Stimulated activated CD8-positive, alpha-beta memory T cell treated with anti-CD3 and anti-CD28 coated beads, Interleukin-15, amount 100 ng/mL, for 1 hour (primary cell): ENCODE results near the gene OGFOD2.
A peak's percentile ranks its signal among the peaks of the same experiment; 100 is the strongest.

Experiments used
- DNase-seq: peaks from one replicate; pipeline ENCODE4 v3.0.0-alpha.2; 2020; ENCODE audit warnings: low read depth

The OGFOD2 gene

GRCh38 chr12:122977655-122978392, 2.8 kb downstream of the OGFOD2 start:
- DNase-seq = no peak

- DNase-seq = no peak
Measured at GRCh38 chr12:122978507-122978955, 3.5 kb downstream of the OGFOD2 start.

DNA sequence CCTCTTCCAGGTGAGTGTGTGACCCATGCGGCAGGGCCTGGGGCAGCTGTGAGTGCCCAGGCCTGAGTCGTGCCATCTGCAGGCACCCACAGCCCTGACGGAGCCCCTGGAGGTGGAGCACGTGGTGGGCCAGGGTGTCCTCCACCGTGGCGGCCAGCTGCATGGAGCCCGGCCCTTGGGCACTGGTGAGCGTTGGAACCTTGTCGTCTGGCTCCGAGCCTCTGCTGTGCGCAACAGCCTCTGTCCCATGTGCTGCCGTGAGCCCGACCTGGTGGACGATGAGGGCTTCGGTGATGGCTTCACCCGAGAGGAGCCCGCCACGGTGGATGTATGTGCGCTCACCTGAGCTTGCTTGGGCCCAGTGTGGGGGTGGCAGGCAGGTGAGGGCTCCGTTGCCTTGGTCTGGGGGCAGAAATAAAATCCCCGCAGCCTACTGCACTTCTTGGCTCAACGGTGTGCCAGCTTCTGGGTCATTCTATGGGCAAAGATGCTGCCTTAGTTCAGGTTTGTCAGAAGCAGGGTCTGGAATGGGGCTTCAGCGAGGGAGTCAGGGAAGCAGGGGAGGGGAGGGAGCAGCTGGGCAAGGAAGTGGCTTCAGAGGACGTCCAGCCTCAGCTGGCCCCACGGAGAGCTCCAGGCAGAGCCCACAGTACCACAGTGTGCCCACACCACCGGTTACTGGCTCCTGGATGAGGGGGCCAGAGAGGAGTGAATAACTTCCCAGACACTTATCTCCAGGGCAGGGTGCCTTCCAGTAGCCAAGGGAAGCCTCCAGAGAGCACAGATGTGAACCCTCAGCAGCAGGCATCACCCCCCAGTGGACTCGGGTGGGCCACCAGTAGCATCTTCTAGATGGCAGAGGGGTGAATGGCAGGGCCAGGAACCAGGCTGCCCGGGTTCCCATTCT, 4.2 kb downstream of the OGFOD2 start:
- no peak for DNase-seq

GRCh38 chr12:122979908-122980182, 4.8 kb downstream of the OGFOD2 start:
- no peak for DNase-seq

- peak; percentile 27 for DNase-seq
Measured at GRCh38 chr12:122980183-122981035, 5.4 kb downstream of the OGFOD2 start, which contains the start of gene ARL6IP4. TSS of gene ARL6IP4 (plus strand) at chr12:122980681. CDS start at chr12:122981140, 459 bp downstream.

DNA sequence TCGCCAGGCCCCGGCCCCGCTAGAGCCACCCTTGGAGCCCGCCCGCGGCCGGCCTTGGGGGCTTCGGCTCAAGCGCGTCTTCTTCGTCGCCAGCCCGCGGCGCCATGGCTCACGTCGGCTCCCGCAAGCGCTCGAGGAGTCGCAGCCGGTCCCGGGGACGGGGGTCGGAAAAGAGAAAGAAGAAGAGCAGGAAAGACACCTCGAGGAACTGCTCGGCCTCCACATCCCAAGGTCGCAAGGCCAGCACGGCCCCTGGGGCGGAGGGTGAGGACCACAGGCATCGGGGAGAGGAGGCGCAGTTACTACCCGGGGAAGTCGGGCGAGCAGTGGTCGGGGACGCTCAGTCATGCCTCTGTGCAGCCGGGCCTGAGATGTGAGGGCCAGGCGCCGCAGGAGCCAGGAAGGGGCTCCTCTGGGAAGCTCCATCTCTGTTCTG, 6.0 kb downstream of the OGFOD2 start:
- DNase-seq = no peak

- no peak for DNase-seq
Measured at GRCh38 chr12:122981587-122982476, 6.8 kb downstream of the OGFOD2 start.

DNA sequence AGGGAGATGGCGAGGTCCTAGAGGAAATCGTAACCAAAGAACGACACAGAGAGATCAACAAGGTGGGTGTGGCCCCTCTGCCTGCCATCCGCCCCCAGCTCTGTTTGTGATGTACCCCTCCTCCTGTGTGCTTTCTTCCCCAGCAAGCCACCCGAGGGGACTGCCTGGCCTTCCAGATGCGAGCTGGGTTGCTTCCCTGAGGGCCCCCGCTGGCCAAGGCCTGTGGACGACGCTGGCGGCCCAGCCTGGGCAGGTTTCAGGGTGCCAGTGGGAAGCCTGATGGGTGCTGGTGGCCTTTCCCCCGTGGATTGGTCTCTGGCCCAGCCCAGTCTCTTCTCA, 7.4 kb downstream of the OGFOD2 start:
- DNase-seq = no peak

- DNase-seq = no peak
Measured at GRCh38 chr12:122982963-122983788, 8.1 kb downstream of the OGFOD2 start.

- no peak for DNase-seq
Measured at GRCh38 chr12:122983789-122984515, 8.9 kb downstream of the OGFOD2 start.

DNA sequence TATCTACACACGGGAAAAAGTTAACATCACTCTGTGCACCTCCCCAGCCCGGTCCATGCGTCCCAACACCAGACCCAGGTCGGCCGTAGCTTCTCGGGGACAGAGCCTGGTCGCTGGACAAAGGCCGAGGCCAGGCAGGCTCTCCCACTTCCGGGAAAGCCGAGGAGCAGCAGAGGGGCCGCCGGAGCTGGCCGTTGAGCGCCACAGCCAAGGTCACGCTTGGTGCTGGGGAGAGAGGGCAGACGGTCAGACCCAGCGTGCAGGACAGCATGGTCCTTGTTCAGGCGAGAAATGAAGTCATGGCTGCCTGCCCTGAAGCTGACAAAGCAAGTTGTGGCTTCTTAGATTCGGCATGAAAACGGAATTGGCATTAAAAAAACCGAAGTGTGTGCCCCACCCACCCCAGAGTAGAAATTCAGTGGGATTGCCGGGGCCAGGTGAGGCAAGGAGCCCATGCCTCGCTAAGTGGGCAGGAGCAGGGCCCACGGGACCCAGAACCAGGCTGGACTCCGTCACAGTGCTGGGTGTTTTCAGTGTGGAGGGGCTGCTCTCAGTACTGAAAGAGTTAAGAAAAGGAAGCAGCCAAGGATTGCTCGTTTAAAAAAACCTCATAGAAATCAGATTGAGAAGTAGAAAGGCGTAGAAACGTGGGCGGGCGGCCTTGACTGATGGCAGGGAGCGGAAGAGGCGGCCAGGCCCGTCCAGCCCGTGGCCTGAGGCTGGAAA, 9.7 kb downstream of the OGFOD2 start:
- no peak for DNase-seq

DNA sequence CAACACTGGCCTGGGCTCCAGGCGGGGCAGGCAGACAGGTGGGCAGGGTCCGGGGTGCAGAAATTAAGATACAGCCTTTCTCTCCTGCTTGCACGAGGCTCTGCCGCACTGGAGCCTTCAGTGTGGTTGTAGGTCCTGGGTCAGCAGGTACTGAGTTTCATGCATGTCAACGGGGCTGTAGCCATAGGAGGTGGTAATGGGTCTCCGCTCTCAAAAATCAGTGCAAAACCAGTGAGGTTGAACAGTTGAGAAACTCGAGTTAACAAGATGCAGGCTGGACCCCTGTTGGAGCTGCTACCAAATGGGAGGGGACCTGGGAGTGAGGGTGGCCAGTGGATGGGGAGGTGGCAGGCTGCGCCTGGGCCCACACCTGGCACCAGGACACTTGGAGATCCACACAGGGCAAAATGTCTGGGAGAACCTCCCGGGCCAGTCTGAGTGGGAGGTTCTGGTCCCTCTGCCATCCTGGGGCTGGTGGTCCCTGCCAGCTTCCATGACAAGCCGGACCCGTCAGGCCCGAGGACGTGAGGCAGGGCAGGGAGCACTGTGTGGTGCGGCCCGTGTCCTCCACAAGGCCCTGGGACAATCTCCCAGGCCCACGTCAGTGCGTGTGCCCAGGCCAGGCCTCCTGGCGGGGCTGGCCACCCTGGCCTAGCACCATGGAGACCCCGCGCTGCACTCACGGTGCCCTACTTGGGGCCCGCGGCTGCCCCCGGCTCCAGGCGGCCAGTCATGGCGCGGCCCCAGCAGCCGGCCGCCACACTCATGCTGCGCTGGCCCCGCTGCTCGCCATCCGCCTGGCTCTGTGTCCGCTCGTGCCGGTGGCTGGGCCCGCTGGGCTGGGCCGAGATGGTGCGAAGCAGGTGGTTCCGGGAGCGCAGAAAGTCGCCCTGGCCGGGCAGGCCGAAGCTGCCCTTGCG, 10.6 kb downstream of the OGFOD2 start:
- no peak for DNase-seq

- no peak for DNase-seq
Measured at GRCh38 chr12:122986258-122986871, 11.3 kb downstream of the OGFOD2 start.

DNA sequence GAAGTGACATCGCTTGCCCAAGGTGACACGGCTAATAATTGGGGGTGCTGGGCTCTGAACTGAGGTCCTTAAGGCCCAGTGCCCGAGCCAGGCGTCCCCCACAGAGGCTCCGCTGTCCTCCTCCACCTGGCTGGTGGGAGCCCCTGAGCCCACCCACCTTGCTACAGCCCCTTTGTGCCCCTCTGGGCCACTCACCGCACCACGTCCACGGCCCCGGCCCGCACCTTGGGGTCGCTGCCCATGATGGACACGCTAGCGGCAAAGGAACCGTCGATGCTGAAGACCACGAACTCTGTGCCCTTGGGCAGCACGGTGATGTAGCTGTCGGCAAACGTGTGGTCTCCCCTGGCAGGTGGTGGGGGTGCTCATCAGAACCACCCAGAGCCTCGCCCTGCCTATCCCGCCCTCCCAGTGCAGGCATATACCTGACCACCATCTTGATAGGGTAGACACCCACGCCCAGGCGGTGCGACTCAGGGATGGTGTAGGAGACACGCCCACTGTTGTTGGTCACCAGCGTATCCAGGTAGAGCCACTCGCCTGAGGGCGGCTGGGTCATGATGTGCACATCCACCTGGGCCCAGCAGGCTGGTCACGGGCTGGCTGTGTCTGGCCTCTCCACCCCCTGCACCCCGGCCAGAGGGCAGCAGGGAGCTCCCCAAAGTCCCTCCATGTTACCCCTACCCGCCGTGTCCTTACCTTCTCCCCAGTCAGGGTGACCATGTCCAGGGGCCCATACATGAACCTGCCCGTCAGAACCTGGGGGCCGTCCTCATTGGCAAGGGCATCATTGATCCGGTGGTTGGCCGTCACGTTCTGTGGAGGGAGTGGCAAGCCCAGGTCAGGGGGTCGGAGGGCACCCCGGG, 12.3 kb downstream of the OGFOD2 start:
- DNase-seq = no peak

DNA sequence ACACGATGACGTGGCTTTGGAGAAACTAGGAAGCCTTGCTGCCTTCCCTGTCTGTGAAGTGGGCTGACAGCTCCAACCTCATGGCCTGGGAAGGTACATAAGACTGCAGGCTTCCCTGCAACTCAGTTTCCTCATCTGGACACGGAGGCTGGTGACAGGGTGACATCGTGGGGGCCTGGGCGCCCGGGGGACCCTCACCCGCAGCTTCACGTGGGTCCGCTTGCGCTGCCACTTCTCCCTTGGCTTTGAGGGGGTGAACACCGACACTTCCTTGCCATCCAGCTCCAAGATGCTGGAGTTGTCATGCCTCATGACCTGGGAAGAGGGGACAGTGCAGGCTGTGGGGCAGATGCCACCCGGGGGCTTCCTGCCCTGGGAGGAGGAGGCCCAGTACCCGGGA, 13.0 kb downstream of the OGFOD2 start:
- no peak for DNase-seq

DNA sequence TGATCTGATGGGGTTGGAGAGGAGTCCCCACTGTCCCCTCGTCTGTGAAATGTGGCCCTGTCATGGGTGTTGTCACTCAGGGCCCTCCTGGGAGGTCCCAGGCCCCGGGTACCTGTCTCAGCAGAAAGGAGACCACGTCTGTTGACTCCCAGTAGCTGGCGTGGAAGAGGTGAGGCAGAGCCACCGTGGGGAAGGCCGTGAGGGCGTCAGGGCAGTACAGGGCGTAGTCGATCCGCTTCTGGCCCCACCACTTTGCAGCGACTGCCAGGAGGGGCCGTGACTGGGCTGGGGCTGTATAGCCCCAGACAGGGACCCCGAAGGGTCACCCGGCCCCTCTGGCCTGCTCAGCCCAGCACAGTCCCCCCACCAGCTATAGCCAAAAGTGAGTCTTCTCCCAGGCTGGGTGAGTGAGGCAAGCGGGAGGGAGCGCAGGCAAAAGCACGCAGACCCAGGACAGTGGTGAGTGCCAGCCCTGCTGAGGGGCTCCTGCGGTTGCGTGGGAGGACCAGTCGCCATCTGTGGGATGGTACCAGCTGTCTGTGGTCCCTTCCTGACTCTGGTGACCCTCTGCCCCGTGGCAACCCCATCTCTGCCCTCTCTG, 13.7 kb downstream of the OGFOD2 start:
- no peak for DNase-seq
